WI38 (cell line): ENCODE results near the gene APOD.

Source experiments
- H3K4me3 ChIP-seq: 2 replicates; pipeline ENCODE4 v1.5.1; 2011; ENCODE audit warnings: low read depth, mild to moderate bottlenecking, control low read depth, low read length
- TF ChIP-seq, protein P1 (sequence below): IDR thresholded peaks from 2 replicates; pipeline ENCODE4 v1.5.1; 2012; ENCODE audit warnings: low read depth, mild to moderate bottlenecking, control low read depth, low read length

Gene APOD

DNA sequence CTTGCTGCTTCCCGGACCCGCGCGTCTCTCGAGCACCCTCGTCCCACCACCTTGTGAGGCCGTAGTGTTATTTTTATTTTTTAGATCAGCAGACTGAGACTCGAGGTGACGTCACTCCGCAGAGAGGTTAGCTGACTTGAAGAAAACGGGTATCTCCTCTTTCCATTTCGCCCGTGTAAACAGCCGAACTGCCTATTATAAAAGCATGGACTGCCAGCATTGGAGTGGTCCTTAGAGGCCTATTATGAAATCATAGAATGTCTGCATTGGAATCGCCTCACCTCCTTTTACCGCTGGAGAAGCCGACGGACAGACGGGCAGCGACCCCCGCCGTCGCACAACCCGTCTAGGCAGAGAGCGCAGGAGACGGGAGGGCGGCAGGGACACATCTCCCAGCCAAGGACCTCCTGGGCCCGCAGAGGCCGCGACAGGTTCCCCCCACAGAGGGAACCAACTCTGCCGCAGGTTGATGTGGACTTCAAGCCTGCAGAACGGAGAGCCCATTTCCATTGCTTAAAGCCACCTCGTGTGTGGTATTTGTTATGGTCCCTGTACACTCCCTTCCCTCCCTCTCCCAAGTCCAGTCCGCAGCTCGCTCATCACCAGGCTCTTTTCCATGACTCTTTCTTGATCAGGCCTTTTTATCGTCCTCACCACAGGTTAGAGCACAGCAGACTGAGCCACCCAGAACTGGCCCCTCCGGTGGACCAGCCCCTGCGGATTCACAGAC is 40.1 kb downstream of the APOD start:
- H3K4me3 ChIP-seq, result peak overlapping the region; percentile 80
- TF ChIP-seq, protein P1, sequence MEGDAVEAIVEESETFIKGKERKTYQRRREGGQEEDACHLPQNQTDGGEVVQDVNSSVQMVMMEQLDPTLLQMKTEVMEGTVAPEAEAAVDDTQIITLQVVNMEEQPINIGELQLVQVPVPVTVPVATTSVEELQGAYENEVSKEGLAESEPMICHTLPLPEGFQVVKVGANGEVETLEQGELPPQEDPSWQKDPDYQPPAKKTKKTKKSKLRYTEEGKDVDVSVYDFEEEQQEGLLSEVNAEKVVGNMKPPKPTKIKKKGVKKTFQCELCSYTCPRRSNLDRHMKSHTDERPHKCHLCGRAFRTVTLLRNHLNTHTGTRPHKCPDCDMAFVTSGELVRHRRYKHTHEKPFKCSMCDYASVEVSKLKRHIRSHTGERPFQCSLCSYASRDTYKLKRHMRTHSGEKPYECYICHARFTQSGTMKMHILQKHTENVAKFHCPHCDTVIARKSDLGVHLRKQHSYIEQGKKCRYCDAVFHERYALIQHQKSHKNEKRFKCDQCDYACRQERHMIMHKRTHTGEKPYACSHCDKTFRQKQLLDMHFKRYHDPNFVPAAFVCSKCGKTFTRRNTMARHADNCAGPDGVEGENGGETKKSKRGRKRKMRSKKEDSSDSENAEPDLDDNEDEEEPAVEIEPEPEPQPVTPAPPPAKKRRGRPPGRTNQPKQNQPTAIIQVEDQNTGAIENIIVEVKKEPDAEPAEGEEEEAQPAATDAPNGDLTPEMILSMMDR, result no peak

DNA sequence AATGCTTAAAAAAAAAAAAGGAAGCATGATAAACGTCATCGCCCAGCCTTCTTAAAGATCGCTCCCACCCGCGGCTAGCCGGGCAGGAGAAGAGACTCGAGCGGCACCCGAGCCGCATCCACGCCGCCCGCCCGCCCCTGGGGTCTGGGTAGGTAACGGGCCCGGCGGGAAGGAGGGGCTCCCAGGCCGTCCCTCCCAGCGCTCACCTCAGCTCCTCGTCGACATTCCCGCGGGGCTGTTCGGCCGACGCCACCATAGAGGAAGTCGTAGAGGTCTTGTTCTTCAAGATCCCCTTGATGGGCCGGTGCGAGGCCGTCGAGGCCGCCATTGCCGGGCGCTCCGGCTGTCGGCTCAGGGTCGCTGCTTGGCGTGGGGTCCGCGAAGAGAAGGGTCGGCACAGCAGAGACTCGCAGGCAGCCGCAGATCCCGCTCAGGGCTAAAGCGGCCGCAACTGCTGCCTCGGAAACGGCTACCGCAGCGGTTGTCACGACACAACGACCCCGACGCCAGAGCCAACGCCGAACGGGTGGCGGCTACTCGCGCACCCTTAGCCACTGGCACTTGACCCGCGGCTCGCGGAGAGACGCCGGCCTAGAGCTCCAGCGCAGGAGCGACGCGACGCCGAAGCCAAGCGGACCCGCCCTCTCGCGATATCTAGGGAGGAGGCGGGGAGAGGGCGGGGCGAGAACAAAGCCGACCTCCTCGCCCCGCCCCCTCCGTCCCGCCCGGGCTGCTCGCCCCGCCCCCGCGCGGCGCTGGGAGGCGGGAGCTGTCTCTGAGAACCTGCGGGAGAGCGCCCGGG is 40.8 kb downstream of the APOD start, which contains the start of gene PPP1R2:
PPP1R2 (minus strand) TSS at position 628 of the 802 bp plus-strand sequence; CDS start at position 328, 300 bp downstream.
- TF ChIP-seq, protein P1, result no peak

DNA sequence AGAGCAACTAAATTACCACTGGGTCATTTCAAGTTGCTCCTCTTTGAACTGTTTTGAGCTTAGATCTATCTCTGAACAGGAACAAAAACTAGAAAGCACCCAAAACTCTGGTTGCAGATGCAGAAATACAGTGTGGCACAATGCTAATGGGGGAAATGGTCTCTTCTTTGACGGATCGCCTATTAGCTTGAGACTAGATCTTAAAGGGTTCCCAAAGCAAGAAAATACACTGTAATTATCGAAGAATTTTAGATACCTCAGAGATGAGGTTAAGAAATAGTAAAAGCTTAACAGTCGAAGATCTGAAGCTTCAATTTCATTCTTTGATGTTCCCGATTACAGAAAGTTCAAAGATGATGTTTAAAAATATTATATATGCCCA is 41.4 kb downstream of the APOD start:
- TF ChIP-seq, protein P1, result no peak
- peak overlapping the region; percentile 80 for H3K4me3 ChIP-seq

More for the DNA sequence above, 40.8 kb downstream of the APOD start, which contains the start of gene PPP1R2:
- peak within 1 kb of the TSS; percentile 80 for H3K4me3 ChIP-seq

DNA sequence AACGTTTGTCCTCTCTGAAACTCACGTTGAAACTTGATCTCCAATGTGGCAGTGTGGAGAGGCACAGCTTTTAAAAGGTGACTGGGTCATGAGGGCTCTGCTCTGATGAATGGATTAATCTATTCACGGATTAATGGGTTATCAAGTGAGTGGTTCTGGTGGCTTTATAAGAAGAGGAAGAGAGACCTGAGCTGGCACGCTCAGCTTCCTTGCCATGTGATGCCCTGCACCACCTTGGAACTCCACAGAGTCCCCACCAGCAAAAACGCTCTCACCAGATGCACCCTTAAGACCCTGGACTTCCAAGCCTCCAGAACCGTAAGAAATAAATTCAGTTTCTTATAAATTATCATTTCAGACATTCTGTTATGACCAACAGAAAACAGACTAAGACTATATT is 43.2 kb downstream of the APOD start:
- H3K4me3 ChIP-seq, result no peak overlapping the region
- TF ChIP-seq, protein P1, result no peak

DNA sequence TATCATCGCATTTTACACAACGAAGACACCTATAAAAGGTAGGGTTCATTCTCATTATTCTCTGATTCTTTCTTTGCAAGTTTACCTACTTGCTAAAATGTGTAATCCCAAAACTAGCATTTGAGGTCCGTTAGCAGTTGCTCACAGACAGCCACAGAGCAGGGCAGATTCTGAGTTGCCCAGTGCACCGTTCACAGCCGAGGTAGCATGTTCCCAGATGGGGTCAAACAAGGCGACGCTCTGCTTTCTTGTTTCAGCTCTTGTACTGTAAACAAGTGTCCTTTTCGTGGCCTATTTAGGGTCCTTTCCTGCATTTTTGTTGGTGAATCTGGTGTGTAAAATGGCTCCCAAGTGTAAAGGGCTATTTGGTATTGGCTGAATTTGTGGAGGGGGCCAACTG is 43.7 kb downstream of the APOD start:
- TF ChIP-seq, protein P1, result no peak
- H3K4me3 ChIP-seq, result no peak overlapping the region

DNA sequence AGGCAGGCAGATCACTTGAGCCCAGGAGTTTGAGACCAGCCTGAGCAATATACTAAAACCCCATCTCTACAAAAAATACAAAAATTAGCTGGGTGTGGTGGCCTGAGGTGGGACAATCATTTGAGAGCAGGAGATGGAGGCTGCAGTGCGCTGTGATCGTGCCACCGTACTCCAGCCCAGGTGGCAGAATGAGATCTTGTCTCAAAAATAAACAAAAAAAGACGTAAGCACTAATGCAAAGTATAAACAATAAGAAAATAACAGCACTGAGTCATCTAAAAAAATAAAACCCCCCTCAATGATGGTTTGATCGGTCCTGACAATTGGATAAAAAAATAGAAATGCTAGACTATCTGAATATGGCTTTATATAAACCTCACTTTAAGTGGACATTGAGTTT is 44.3 kb downstream of the APOD start:
- TF ChIP-seq, protein P1, result no peak
- H3K4me3 ChIP-seq, result no peak overlapping the region

DNA sequence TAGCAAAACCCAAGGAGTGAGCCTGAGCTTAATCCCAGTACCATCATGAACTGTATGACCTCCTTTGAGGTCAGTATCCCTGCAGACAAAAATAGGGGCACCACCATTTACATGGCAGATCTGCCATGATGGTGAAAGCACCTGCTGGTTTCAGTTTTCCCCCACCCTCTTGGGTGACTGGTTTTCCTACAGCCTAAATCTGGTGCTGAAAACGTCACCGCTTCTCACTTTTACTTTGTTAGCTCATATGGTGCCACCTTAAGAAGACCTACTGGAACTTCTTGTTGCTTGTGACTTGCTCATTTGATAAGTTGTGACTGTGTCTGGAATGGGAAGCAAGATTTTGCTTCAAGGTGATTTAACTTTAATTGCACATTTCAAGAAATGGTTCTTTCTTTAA is 45.7 kb downstream of the APOD start:
- TF ChIP-seq, protein P1, result no peak

More for the DNA sequence above, 45.7 kb downstream of the APOD start:
- no peak overlapping the region for H3K4me3 ChIP-seq
